ENCODE data around the gene SCGN.

DNA sequence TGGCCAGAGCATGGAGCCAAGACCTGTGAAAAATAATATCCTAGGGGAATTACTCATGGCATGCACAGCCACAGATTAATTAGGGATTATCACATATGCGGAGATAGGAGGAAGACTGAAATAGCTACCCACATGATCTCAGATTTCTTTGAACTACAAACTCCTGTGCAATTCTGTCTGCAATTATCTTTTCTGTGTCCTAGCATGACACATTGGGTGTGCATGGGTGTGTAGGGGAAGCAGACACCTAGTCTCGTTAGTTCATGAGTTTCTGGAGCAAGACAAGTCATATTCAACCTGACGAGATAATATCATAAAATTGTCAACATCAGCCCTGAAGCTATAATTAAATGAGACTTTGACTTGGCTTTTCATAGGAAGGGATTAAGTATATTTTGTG, 98.9 kb downstream of the SCGN start:
- TF ChIP-seq GATA3 (IDR thresholded peaks at IDR 0.05; ENCODE audit: low read depth, low read length) (no peak), GATA2 (IDR thresholded peaks at IDR 0.05; ENCODE audit: low read depth, low read length) (no peak)
